Stimulated activated CD8-positive, alpha-beta memory T cell treated with anti-CD3 and anti-CD28 coated beads, Interleukin-2, amount 100 ng/mL, for 1 hour (primary cell): ENCODE results near the gene CSNK1E.

Experiments
- DNase-seq, 2 donors: peaks; one replicate each; pipeline ENCODE4 v3.0.0-alpha.2; 2020; ENCODE audit warnings: low read depth in 2 of 2

Gene CSNK1E

GRCh38 chr22:38249803-38250642 lies 67.2 kb downstream of the CSNK1E start:
- no peak for DNase-seq

GRCh38 chr22:38249301-38249700 lies 67.9 kb downstream of the CSNK1E start:
- DNase-seq, result no peak

GRCh38 chr22:38248280-38248679 lies 69.0 kb downstream of the CSNK1E start:
- DNase-seq, result no peak

- DNase-seq, result no peak
Observed at GRCh38 chr22:38247713-38248112, 69.5 kb downstream of the CSNK1E start.

- no peak for DNase-seq
Observed at GRCh38 chr22:38246692-38247091, 70.5 kb downstream of the CSNK1E start.

GRCh38 chr22:38246046-38246658 lies 71.1 kb downstream of the CSNK1E start:
- no peak for DNase-seq

GRCh38 chr22:38244106-38244505 lies 73.1 kb downstream of the CSNK1E start:
- DNase-seq, result no peak

GRCh38 chr22:38243007-38243765 lies 74.0 kb downstream of the CSNK1E start:
- no peak for DNase-seq

- DNase-seq, result no peak
Observed at GRCh38 chr22:38240734-38241252, 76.4 kb downstream of the CSNK1E start.
